Measurements from ENCODE around the gene HYCC1.
A peak's percentile ranks its signal among the peaks of the same experiment; 100 is the strongest.

Gene HYCC1

GRCh38 chr7:23017309-23017708 lies 3.4 kb upstream of the HYCC1 start:
- DNase-seq: no peak

DNA sequence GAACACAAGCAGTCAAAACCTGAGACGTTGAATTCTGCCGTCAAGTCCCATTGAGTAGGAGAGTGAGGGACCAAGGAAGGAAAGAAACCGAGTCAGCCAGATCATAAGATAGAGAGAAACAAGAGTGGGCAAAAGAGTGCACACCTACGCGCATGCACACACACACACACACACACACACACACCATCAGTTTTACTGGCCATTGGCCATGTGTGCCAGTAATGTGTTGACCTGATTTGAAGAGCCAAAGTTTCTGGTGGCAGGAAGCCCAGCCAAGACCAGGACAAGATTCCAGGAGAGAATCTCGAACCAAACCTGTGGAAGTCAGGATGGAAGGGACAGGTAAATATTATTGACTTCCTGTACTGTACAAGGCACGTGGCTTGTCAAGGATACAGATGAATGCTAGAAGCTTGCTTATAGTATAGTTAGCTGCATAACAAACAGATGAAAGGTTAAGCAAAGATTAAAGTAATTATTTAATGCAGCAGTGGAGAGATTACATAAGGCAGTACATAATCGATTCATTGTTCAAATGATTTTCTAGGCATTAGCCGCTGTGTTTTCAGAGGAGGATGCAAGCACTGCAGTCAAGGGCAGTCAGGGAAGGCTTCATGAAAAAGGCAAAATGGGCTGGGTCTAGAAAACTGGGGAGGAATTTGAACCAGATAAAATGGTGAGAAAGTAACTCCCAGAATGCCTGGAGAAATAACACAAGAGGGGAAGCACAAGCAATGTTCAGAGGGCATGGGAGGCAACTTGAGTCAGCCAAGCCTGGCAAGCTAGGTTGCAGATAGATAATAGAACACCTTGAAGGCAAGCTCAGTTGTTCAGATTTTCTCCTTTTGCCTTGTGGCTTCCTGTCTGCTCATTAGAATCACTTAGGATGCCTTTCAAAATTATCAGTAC lies 2.7 kb upstream of the HYCC1 start:
- DNase-seq: no peak

- DNase-seq: no peak
Observed at GRCh38 chr7:23014681-23015080, 751 bp upstream of the HYCC1 start.

- peak in 26 of 58 donors; percentile 2 to 46 (median 26) for DNase-seq
Observed at GRCh38 chr7:23012908-23013714, 819 bp downstream of the HYCC1 start.

DNA sequence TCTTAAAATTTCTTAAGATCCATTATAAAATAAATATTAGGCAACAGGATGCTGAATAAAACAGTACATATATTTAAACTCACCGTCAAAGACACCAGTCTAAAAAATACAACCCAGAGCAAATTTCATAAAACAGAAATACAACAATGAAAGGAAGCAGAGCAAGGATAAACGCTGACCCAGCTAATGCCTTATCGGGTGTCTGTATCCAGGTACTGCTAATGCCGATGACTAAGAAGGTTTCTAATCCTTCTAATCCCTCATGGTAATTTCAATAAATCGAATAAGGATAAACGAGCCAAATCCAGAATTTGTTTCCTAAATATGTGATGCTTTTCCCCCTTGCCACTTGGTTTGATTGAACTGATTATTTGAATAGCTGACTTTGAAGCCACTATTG lies 1.7 kb downstream of the HYCC1 start:
- DNase-seq: no peak

GRCh38 chr7:23011222-23011924 lies 2.6 kb downstream of the HYCC1 start:
- DNase-seq: no peak

DNA sequence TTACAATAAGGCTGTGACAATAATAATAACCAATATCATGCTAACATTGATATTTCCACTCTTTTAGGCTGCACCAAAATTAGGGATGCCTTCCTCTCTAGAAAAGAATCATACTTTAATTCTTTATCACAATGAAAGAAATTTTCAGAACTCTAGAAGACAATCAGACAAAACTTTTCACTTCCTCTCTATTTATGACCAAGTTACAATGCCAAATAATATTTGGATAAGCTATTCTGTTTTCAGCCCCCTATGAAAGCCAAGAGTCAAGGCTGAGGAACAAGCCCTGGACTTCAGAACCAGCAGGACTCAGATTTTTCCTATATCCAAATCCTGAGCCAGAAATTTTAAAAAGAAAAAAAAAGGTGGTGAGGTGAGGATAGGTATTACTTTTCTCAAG lies 4.6 kb downstream of the HYCC1 start:
- no peak for DNase-seq

GRCh38 chr7:23004247-23004520 lies 9.7 kb downstream of the HYCC1 start:
- no peak for DNase-seq

- DNase-seq: no peak
Observed at GRCh38 chr7:23003505-23004246, 10.3 kb downstream of the HYCC1 start.

DNA sequence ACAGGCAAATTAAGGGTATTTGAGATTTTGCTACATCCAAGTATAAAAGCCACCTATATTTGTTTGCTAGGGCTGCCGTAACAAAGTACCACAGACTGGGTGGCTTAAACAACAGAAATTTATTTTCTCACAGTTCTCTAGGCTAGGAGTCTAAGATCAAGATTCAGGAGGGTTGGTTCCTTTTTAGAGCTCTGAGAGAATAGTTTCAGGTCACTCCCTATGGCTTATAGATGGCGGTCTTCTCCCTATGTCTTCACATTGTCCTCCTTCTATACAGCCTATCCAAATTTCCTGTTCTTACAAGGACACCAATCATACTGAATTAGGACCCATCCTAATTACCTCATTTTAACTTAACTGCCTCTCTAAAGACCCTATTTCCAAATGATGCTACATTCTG lies 11.2 kb downstream of the HYCC1 start:
- no peak for DNase-seq

DNA sequence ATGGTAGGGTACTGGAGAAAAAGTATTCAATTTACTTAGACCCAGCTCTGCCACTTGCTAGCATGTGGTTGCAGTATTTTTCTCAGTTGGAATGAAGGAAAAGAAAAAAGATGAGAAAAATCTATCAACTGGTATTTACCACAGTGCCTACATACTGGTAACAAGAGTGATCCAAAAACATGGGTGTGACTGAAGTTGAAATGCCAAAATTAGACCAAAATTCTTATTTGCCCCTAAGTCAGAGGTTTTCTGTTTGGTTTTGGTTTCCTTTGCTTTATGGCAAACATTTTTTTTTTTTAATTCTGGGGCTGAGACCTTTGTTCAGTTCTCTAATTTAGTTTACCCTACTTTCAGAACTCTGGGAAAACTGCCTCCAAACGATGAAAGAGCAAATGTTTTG lies 12.3 kb downstream of the HYCC1 start:
- DNase-seq: no peak

GRCh38 chr7:23000597-23001360 lies 13.2 kb downstream of the HYCC1 start:
- no peak for DNase-seq

- DNase-seq: no peak
Observed at GRCh38 chr7:22998519-22998896, 15.4 kb downstream of the HYCC1 start.

GRCh38 chr7:22997871-22998518 lies 15.9 kb downstream of the HYCC1 start:
- DNase-seq: no peak

GRCh38 chr7:22996470-22996869 lies 17.5 kb downstream of the HYCC1 start:
- DNase-seq: no peak

DNA sequence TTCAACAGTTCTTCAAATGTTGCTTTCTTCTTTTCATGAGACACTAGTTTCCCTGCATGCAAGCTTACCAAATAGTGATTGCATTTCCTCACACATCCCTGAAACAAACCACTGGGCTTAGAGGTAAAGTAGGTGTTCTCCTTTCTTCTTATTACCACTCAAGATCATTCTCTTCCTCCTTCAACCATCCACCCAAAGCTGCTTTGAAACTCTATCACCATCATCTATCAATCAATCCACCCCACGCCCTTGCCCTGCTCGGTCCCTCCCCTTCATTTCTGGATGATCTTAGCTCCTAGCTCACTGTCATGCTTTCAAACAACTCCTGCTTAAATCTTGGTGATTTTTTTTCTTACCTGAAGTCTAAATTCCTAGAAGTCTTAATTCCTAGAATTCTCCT lies 18.9 kb downstream of the HYCC1 start:
- no peak for DNase-seq

DNA sequence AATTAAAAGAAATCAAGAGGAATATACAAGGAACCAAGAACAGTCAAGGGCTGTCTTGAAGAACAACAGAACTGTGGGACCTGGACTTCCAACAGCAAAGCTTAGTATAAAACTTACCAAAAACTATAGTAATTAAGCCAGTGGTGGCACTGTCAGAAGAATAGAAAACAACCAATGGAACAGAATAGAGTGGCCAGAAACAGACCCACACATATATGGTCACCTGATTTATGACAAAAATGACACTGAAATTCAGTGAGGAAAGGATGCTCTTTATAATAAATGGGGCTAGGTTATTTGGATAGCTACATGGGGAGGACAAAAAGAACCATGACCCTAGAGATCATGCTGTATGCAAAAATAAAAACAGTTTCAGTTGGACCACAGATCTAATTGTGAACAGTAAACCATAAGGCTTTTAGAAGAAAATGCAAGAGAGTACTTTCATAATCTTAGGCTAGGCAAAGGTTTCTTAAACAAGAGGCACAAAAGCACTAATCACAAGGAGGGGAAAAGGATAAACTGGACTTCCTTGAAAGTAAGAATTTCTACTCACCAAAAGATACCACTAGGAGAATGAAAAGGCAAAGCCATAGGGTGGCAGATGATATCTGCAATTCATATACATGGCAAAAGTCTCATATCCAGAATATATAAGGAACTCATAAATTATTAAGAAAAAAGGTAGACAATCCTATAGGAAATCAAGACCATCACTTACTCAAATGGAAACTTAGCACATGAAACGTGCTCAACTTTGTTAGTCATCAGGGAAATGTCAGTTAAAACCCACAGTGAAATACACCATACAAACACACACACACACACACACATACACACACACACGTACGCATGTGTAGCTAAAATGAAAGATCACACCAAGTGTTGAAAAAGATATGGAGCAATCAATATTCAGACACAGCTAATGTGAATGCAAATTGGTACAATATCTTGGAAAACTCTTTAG lies 20.8 kb downstream of the HYCC1 start:
- DNase-seq: no peak

DNA sequence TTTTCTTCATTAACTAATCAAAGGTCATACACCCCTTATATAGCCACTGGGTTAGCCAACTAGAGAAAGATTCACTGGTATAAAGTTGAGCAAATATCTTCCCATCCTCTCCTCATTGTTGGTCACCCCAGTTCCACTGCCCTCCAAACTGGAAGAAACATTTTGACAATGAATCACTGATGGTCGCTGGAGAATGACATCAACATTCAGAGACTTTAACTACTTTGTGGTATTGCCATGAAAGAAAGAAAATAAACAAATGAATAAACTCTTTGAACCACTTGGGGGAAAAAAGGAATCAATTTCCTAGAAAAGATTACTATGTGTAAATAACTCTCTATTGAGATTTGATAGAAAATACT lies 23.4 kb downstream of the HYCC1 start:
- DNase-seq: no peak

All from anterior cingulate cortex (tissue), 58 donors.